Urothelium cell line (cell line): ENCODE measurements around the gene RSPH6A.
A peak's percentile ranks its signal among the peaks of the same experiment; 100 is the strongest.
"Not testable (repeated sequence)": the region's sequence is repeated elsewhere in the genome, so short reads cannot be mapped to it uniquely, and the experiment has no call there.

Experiments
- DNase-seq: peaks from one replicate; pipeline ENCODE4 v3.0.0; 2011; ENCODE audit warnings: low spot score, mixed read lengths
- FAIRE-seq: peaks from 2 replicates; lab custom pipeline; 2011; peaks lifted over from hg19 to GRCh38; lab: Jason Lieb, UNC

RSPH6A gene

DNA sequence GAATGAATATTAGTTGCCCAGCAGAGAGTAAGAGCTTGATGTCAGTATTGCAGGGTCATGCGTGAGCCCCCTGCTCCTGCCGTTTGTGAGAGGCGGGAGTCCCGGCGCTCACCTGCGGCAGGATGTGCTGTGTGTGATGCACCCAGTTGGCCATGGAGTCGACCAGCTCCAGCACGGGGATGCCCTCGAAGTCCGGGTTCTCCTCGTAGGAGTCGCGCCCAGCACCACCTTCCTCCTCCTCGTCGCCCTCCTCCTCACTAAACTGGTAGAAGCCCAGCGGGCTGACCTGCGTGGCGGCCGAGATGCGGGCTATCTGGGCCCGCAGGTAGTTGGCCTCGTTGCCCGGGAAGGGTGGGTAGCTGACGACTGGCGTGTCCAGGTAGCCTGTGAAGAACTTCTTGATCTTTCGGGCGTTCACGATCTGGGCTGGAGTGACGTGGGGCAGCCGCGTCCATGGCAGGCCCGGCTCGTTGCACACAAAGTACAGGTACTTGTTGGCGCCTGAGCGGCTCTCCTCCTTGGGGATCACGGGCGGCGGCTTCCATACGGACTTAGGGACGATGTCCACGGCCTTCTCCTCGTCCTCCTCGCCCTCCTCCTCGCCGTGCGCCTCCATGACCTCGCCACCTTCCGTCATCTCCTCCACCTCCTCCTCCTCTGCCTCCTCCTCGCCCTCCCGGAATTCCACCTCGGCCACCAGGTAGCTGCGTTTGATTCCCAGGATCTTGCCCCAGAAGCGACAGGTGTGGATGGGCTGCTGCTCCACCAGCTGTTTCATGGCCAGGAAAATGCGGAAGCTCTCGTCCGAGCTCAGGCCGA is 10.8 kb downstream of the RSPH6A start:
- DNase-seq = no peak

DNA sequence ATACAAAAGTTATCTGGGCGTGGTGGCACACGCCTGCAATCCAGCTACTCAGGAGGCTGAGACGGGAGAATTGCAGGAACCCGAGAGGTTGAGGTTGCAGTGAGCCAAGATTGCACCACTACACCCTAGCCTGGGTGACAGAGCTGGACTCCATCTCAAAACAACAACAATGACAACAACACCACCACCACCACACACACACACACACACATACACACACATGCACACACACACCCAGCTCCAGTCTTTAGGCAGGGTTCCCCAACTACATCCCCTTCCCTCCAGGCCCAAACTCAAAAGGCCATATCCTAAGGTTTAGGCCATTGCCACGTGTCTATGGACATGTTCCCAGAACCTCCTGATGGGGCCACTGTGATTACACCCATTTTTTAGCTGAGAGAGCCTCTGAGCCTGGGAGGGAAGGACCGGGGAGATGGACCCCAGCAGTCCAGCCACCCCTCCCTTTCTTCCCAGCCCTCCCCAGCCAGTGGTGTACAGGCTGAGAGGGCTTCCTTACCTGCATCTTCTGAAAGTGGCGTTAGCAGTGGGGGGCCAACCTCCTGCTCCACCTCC is 13.4 kb downstream of the RSPH6A start:
- DNase-seq (no peak), FAIRE-seq (no peak)

More for the DNA sequence above, 10.8 kb downstream of the RSPH6A start:
- peak; percentile 84 for FAIRE-seq

DNA sequence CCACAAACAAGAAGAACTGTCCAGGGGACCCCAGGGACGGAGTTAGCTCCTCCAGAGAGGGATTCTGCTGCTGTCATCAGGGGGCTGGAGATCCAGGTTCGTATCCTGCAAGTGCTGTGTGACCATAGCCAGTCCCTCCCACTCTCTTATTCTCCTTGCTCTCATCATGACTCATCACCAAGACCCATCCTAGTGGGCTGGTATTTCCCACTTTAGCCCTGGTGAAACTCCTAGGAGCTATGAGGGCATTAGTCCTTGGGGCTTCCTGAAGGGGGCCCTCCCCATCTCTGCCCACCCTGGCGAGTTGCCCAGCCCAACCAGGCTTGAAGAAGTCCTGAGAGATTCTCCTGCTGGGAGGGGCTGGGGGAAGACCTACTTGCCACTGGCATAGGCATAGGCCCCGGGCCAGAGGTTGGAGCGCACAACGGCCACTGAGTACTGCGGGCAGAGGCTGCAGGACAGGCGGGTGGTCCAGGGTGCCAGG is 15.0 kb downstream of the RSPH6A start:
- DNase-seq = peak; percentile 49
- FAIRE-seq = no peak

DNA sequence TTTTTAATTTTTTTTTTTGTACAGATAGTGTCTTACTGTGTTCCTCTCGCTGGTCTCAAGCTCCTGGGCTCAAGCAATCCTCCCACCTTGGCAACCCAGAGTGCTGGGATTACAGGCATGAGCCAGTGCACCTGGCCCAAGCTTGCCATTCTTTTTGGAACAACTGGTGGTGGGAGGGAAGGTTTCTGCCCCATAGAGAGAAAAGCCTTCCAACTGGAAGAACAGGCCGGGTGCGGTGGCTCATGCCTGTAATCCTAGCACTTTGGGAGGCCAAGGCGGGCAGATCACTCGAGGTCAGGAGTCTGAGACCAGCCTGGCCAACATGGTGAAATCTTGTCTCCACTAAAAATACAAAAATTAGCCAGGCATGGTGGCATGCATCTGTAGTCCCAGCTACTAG is 15.6 kb downstream of the RSPH6A start:
- not testable (repeated sequence) for FAIRE-seq

DNA sequence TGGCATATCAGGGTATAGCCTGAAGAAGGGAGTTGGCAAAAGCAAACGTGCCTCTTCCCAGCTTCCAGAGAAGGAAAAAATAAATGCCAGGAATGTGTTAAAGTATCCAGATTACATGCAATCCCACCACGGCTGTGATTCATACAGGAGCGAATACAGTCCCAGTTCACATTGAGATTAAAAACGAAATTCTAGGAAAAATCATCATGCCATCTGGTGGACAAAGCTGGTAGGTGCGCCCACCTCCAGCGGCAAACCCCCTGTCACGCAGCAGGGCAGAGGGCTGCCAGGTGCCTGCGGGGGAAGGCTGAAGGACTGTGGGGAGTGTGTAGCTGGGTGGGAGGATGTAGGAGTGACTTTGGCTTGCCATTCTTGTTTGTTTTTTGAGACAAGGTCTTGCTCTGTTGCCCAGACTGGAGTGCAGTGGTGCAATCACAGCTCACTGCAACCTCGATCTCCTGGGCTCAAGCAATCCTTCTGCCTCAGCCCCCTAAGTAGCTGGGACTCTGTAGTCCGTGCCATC is 16.1 kb downstream of the RSPH6A start:
- peak; percentile 79 for DNase-seq
- FAIRE-seq = peak; percentile 72

More for the DNA sequence above, 15.6 kb downstream of the RSPH6A start:
- DNase-seq = not testable (repeated sequence)

DNA sequence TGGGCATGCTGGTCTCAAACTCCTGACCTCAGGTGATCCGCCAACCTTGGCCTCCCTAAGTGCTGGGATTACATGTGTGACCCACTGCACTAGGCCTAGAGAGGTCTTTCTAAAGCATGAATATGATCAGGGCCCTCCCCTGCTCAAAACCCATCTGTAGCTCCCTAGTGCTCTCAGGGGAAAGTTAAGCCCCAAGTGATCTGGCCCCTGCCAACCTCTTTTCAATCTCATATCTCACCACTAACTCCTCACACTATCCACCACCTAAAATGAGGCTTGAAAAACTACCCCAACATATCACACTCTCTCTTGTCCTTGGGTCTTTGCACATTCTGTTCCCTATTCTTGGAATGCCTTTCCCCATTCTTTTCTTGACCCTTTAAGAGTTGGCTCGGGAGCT is 20.5 kb downstream of the RSPH6A start:
- no peak for DNase-seq
- no peak for FAIRE-seq

DNA sequence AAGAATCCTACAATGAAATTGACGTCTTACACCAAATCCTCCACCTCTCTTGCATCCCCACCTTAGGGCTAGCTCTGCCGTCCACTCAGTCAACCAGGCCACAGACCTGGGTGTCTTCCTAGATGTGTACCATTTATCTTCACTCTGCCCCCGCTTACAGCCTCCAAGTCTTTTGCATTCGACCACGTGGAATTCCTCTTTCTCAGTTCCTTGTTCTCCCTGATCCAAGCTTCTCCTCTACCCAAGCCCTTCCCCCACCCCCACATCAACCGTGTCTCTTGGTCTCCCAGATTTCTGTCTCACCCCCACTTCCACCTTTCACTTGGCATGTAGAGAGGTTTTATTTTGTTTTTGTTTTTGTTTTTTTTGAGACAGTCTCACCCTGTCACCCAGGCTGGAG is 21.2 kb downstream of the RSPH6A start:
- DNase-seq (no peak), FAIRE-seq (no peak)

DNA sequence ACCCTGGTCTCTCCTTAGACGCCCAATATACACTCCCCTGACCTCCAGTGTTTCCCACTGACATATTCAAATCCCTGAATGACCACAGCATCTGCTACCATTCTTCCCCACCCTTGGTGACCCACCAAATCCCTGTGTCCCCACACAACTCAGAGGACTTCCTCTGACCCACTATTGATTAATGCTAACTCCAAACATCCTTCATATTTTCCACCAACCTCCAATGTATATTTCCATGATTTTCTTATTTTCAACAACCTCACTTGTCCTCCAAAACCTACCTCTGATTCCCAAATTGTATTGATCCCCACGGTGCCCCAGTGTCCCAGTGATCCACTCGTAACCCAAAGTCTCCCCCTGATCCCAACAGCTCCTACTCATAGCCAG is 21.9 kb downstream of the RSPH6A start:
- no peak for DNase-seq
- FAIRE-seq = no peak

DNA sequence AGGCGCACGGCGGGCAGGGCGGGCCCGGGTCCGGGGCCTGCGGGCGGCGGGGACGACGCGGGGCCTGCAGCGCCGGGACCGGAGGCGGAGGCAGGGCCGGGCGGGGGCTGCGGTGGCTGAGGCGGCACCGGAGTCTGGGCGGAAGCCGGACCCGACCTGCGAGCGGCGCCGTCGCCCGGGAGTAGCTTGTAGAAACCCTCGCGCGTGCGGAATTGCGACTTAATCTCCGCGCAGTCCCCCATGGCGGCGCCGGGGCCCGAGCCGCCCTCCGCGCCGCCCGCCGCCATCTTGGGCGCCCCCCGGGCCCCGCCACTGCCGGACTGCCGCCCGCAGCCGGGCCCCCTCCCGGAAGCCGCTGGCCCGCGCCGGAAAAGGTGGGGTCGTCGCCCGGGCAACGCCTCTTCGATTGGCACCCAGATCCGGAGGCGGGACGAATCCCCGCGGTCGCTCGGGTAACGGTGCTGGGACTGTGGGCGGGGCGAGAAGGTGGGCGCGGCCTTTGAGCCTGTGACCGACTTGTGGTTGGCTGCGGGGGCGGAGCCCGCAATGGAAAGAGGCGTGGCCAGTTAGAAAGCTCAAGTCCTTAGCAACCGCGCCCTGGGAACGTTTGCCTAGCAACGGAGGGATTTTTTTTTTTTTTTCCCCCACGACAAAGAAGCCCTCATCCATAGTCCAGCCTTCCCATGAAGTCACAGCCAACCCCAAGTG is 22.5 kb downstream of the RSPH6A start, which contains the start of gene DMWD:
TSS of gene DMWD (minus strand) at position 376 of the 708 bp plus-strand sequence. CDS start at position 287, 89 bp downstream.
- DNase-seq = peak; percentile 97
- peak; percentile 92 for FAIRE-seq

DNA sequence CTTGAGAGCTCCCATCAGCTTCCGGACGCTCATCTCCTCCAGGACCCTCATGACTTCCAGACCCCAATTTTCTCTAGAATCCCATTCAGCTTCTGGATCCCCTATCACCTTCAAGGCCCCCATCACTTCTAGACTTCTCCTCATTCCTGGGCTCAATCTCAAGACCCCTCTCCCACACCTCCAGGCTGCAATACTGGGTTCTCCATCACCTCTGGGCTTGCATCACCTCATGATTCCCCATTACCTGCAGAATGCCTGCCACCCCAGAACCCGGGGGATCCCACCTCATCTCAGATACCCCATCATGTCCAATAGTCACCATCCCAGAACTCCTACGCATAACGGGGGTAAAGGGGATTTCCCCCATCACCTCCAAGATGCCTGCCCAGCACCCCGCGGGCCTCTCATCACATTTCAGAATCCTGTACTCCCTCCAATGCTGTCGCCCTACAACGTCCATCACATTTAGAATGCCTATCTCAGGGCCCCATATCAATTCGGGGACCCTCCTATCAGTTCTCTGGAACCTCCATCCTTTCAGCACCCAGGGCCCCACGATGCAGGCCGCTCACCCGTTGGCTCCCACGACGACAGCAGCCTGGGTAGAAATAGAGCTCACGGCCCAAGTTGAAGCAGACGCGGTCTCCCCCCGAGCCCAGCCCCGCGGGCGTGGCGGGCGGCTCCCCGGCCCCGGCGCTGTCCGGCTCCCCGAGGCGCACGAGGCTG is 23.2 kb downstream of the RSPH6A start:
- FAIRE-seq = no peak
- DNase-seq = no peak

DNA sequence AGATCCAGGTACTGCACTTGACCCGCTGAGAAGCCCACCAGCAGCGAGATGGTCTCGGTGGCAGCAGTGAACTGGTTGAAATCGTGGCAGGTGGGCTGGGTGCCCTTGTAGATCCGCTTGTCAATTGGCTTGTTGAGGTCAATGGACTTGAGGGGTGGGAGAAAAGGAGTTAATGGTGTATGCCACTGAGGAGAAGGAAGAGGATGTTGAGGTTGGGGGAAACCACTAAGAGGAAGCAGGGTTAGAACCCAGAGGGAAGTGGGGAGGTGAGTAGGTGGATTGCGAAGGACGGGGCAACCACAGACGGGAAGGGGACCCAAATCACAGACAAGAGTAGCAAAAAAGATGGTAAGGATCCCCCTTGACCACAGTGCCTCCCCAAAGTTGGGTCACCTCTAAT is 24.2 kb downstream of the RSPH6A start:
- FAIRE-seq = no peak
- no peak for DNase-seq

DNA sequence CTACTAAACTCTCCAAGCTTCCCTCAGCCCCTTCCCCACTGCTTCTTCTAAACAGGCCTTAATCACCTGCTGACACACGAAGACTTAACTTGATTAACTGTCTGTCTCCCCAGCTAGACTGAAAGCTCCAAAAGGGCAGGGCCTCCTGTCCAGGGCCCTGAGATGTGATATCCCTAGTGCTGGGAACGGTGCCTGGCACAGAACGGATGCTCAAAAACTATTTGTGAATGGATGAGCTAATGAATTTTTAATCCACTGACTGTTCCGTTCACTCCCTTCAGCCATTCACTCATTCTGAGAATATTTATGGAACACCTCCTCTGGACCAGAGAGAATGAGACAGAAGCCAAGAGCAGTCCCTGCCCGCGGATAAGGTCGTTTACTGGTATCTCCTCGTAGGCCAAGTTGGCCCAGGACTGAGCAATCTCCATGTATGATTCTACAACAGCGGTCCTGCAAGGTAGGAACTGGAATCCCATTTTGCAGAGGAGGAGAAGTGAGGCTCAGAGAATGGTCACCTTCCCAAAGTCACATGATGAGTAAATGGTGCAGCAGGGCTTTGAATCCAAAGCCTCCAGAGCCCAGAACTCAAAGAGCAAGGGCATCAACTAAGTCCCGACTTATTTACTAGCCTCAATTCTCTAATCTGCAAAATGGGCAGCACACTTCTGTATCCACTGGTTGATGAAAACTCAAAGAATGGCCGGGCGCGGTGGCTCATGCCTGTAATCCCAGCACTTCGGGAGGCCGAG is 25.9 kb downstream of the RSPH6A start:
- DNase-seq (no peak), FAIRE-seq (no peak)

DNA sequence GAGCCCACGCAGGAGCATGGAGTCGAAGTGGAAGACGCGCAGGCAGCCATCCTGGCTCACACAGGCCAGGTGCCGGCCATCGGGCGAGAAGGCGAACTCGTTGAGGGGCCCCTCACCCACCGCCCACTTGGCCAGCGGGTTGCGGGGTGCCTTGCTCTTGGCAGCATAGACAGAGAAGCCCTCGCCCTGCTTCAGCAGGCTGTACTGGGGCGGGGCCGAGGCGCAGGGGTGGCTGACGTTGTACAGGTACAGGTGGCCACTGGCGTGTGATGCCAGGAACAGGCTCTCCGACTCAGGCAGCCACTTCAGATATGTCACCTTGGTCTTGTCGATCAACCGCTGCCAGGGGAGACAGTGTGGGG is 28.6 kb downstream of the RSPH6A start:
- no peak for FAIRE-seq
- no peak for DNase-seq

DNA sequence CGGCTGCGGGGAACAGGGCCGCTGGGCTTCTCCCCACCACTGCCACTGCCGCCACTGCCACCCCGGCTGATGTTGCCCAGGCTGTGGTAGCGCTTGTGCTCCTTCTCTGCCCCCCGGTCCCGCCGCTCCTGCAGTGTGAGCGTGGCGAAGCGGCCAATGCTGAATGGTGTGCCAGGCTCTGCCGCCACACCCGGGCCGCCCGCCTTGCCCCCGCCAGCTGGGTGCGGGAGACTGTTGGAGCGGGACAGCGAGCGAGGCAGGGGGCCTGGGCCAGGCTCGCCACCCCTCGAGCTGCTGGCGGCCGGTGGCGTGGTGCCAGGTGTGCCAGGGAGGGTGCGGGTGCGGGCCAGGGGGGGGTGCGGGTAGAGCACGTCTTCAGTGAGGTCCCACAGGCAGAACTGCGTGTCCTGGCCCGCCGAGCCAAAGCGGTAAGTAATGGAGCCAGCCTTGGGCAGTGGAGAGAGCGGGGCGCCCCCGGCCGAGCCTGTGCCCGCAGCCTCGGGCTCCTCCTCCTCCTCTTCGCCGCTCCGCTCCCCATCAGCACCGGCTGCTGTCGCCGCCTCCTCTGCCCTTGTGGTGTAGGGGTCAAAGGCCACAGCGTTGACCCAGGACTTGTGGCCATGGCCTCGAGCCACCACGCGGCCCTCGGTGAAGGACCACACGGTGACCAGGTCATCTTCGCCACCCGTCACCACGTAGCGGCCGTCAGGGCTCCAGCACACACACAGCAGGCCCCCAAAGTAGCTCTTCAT is 29.2 kb downstream of the RSPH6A start:
- FAIRE-seq (no peak), DNase-seq (no peak)

DNA sequence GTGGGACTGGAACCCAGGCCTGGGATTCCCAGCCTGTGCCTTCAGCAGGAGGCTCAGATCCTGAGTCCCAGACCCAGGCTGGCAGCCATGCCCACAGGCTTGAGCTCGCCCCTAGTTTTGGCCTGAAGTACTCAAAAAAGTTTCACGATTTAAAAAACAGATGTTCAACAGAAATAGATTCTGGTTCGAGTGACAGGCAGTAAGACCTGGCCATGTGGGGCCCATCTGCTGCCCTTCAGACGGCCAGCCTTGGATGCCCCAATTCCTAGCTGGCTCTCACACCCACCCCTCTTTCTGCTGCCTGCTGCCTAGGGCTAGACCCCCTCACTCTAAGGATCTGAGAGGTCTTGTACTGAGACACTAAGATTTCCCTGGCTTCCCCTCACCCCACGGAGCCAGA is 30.0 kb downstream of the RSPH6A start:
- FAIRE-seq (no peak), DNase-seq (no peak)

DNA sequence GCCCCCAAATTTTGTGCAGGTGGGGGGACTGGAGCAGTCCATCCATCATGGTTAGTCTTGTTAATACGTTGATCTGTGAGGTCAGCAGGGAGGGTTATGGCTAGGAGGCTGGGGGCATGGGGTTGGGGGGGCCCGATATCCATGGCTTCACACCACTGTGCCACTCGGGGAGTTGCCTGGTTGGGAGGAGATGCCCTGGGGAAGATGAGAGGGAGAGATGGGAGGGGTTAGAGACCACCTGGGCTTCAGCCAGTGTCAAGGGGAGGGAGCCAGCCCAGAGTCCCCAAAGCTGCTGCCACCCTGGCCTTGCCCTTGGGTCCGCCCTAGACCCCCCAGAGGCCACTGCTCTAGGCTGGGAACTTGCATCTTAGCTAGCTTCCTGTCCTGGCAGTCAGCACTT is 31.0 kb downstream of the RSPH6A start:
- DNase-seq (no peak), FAIRE-seq (no peak)

DNA sequence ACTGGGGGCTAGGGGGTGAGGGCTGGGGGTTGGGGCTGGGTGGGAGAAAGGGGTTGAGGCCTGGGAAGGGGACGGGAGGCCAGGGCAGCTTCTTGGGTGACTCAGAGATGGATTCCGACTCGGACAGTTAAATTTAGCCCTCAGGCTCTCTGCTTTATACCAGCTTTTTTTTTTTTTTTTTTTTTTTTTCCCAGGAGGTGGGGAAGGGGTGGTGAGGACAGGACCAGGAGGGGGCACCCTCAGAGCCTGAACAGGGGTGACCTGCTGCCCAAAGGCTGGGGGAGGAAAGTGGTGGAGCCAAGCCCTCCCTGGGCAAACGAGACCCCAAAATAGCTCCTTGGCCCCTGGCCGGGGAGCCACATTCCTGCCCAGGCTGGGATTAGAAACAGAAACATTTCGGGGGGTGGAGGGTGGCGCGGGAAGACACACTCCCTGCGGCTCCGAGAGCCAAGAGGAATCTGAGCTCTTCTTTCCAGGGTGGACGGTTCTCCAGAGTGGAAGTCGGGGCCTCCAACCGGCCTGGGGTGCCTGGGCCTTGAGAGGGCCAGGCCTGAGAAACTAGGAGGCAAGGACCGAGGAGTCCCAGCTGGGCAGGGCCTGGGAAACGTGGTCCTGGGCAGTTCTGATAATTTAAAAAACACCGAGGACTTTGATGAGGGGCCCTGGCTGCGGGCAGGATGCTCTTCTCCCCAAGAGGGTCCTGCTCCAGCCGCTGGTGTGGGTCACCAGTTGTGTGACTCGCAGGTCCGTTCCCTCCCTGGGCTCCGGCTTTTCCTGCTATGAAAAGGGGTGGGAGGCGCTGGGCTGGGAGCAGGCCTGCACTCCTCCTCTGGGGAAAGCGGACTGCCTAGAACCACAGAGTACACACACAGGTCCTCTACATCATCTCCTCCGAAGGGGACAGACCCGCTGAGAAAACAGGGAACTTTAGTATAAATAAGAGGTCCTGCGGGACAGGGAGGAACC is 32.0 kb downstream of the RSPH6A start:
- DNase-seq (peak; percentile 49), FAIRE-seq (no peak)

DNA sequence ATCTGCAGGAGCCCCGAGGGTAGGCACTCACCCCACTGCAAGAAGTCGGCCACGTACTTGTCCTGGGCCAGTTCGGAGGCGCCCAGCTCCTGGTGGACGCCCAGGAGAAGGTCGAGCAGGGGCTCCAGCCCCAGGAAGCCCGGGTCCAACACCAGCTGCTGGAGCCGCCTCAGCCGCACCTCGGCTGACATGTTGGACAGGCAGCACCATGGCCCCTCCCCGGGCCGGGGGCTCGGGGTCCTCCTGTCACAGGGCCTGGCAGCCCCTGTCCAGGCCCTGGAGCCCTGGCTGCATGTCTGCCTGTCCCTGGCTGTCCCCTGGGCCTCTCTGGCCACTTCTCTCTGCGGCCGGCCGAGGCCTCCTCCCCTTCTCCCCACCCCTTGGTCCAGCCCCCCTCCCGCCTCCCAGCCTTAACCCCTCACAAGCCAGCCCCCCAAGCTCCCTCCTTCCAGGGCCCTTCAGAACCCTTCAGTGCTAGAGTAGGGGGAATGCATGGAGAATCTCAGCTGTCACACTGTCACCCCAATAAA is 32.9 kb downstream of the RSPH6A start, which contains the start of gene DMPK:
TSS of gene DMPK (minus strand) at position 329 of the 530 bp plus-strand sequence. CDS start at position 191, 138 bp downstream.
- no peak for FAIRE-seq
- DNase-seq = no peak
